Endometrial microvascular endothelial cells (primary cell): ENCODE data around the gene CAMK2N2. TPM values are rescaled to one million over a fixed set of nuclear protein-coding genes. Genes with fewer than 3 reads are reported as not detected.

Experiments used
- in situ Hi-C: cut with HindIII; loops from 2 replicates; pipeline ENCODE4 v1.10.0; 2017; ENCODE audit warnings: low sequenced_read_pairs, low pct_unique_long_range_greater_than_20kb; ENCODE audit errors: inconsistent ontology term
- total RNA-seq: library from RNA; depleted of rRNA; stranded (reverse); fragments of >200 nt; gene quantifications from one replicate; pipeline ENCODE4 v1.2.3, GENCODE V29; 2015; ENCODE audit errors: inconsistent ontology term

Gene CAMK2N2
- total RNA-seq, 1 donor from 2014 or later: not detected

DNA sequence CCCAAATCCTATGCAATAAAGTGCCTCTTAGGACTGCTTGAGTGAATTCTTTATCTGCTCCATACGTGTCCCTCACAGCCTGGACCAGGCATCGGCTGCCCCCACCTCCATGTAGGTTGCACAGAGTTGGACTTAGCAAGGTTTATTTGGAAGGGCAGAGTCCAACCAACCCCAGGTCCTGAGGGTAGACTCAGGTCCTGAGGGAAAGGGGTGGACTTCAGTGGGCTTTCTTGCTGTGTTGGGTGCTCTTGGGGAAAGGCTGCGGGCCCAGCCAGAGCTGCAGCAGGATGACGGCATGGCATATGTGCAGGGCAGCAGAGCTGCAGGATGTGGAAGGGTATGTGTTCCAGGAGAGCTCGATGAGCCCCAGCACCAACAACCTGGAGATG, 19.1 kb downstream of the CAMK2N2 start:
- in situ Hi-C loops: no loop called here

DNA sequence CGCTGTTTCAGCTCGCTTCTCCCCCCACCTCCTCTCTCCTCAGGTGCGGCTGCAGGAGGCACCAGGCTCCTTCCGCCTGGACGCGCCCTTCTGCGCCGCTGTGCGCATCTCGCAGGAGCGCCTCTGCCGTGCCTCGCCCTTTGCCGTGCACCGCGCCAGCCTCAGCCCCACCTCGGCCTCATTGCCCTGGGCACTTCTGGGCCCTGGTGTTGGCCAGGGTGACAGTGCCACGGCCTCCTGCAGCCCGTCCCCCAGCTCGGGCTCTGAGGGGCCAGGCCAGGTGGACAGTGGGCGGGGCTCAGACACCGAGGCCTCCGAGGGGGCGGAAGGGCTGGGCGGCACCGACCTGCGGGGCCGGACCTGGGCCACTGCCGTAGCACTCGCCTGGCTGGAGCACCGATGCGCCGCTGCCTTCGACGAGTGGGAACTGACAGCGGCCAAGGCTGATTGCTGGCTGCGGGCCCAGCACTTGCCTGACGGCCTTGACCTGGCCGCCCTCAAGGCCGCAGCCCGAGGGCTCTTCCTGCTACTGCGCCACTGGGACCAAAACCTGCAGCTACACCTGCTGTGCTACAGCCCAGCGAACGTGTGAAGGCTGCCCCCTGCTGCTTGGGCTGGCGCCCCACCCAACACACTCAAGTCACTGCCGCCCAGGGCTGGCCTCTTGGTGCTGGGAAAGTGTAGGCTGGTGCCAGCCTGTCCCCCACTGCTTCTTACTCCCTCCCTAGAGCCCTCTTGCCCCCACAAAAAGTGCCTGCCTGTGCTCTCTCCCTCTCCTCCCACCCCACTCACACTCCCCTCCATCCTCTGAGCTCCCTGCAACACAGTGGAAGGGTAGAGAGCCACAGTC, 19.7 kb downstream of the CAMK2N2 start:
- in situ Hi-C loops: no loop called here

DNA sequence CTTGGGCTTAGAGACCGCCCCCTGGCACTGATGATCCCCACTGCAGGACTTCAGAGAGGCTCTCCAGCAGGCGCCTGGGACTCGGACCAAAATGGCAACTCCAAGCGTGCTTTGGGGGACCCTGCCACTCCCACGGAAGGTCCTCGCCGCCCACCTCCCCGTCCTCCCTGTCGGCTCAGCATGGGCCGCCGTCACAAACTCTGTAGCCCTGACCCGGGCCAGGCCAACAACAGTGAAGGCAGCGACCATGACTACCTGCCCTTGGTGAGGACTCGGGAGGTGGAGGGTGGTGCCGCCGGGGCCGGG, 20.3 kb downstream of the CAMK2N2 start:
- in situ Hi-C loops: no loop called here

DNA sequence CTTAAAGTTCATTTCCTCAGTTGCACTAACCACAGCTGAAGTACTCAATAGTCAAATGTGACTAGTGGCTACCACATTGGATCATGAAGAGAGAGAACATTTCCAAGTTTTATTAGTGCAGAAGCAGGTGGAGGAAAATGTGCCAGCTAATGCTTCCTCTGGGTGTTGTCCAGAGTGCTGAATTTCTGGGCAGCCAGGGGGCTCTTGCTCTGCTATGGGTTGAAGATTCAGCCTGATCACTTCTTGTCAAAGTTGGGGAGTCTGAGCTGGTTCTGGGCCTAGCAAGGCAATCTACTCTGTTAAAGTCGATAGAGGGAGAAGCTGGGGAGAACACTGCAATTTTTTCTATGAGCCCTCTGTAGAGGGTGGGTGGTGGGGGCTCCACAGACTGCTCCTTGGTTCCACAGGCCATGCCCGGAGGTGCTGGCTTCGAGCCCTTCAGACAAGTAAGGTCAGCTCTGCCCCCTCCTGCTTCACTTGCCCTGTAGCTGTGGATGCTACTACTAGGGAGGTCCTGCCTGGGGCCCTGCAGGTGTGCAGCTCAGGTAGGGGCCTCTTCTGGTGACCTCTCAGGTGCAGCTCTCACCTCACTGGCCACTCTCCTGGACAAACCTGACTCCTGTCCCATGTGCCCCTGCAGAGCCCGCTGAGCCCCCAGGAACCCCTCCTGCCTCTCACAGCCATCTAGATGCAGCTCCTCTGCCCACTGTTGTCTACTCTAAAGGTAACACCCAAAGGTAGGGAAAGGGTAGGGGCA, 20.8 kb downstream of the CAMK2N2 start:
- in situ Hi-C loops: no loop called here

DNA sequence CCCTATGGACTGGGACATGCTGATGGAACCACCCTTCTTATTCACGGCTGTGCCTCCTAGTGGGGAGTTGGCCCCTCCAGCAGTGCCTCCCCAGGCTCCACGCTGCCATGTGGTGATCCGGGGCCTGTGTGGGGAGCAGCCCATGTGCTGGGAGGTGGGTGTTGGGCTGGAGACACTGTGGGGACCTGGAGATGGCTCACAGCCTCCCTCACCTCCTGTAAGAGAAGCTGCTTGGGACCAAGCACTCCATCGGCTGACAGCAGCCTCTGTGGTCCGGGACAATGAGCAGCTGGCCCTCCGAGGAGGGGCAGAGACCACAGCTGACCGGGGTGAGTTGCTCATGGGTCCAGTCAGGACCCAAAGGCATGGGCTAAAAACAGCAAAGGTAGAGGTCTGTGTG, 21.6 kb downstream of the CAMK2N2 start:
- in situ Hi-C loops: no loop called here

DNA sequence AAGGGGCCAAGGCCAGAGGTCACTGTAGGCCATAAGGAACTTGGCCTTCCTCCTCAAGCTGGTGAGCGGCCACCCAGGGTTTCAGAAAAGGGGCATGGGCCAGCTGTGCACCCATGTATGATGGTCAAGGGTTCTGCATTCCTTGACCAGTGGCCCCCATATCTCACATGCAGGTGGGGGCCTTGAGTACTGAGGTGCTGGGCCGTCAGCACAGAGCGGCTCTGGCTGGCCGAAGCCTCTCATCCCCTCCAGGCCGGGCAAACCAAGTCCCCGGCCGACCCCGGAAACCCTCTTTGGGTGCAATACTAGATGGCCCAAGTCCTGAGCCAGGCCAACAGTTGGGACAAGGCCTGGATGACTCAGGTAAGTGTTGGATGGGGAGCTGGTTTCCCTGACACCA, 22.1 kb downstream of the CAMK2N2 start:
- in situ Hi-C loops: no loop called here

DNA sequence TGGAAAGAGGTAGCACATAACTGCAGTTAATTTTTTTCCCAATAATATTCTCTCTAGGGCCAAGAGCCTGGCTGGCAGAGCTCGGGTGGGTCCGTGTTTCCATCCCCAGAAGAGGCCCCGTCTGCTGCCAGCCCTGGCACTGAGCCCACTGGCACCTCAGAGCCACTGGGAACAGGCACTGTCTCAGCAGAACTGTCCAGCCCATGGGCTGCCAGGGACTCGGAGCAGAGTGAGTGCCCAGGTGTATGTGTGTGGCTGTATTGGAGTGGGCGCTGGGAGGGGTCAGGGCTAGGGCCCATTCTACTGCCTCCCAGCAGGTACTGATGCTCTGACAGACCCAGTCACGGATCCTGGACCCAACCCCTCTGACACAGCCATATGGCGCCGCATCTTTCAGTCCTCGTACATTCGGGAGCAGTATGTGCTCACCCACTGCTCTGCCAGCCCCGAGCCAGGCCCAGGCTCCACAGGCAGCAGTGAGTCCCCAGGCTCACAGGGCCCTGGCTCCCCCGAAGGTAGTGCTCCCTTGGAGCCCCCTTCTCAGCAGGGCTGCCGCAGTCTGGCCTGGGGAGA, 23.0 kb downstream of the CAMK2N2 start:
- in situ Hi-C loops: no loop called here

DNA sequence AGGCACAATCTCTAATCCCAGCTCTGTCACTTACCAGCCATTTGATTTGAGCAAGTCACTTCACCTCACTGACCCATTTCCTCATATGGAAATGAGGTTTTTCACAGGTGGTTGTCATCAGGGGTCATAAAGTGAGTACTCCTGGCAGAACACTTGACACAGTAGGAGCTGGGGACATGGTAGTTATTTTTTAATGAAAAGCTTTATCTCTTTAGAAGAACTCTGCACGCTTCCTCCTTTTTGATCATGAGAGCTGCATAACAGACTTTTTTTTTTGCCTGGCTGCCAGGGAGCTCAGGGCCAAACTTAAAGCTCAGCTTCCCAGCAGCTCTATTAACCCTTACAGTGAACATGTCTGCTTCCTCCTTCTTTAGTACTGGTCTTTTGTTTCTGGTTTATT, 23.5 kb downstream of the CAMK2N2 start:
- in situ Hi-C loops: no loop called here

DNA sequence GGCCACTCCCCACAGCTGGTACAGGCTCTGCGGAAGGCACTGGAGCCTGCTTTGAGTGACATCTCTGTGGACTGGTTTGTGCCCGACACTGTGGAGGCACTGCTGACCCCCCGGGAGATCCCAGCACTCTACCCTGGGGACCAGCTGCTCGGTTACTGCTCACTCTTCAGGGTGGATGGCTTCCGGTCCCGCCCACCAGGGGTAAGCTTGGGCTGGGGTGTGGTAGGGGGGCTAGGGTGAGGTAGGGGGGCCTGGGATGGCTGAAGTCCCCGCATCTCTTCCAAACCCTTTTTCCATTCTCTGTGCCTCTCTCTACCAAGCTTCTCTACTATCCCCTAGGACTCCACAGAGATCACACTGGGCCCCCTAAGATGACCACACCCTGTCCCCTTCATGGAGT, 24.1 kb downstream of the CAMK2N2 start:
- in situ Hi-C loops: no loop called here

DNA sequence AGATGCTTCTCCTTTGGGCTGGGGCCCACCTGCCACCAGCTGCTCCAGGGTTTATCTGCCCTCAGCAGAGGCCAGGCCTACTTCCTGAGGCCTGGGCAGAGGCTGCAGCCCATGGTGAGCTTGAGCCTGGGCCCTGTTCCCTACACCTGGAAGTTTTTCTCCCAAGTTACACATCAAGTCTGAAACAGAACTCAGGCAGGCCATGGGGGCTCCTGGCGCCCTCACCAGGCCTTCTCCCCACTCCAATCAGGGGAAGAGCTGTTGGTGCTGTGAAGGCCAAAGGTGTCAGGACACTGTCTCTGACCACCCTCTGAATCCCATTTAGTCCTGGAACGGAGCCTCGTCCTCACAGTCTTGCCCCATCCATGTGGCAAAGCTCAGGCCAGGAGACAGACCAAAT, 24.7 kb downstream of the CAMK2N2 start:
- in situ Hi-C loops: no loop called here

DNA sequence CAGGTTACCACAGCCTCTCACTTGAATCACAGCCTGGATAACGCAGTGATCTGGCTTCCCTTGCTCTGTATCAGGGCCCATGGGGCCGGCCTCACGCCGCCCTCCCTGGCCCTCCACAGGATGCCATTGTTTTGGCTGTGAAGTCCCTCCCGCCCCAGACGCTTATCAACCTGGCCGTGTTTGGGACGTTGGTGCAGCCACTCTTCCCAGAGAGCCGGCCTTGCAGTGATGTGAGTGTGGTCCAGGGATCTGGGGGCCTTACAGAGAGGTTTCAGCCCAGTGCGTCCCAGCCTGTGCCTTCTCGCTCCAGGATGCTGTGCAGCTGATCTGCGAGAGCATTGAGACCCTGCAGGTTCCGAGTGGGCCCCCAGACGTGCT, 25.3 kb downstream of the CAMK2N2 start:
- in situ Hi-C loops: no loop called here

DNA sequence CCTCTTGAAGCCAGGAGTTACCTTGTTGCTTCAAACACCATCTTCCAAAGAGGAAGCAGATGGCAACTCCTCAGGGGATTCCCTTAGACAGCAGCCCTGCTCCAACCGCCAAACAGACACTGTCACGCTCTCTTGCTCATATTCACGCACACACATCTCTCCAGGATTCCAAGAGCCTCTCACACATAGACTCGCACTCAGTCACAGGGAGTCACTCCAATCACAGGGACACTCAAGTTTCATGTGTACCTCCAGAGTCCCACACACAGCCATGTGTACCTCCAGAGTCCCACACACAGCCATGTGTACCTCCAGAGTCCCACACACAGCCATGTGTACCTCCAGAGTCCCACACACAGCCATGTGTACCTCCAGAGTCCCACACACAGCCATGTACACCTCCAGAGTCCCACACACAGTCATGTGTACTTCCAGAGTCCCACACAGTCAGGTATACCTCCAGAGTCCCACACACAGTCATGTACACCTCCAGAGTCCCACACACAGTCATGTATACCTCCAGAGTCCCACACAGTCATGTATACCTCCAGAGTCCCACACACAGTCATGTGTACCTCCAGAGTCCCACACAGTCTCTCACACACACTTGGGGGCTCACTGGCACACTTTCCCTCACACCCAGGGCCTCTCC, 25.8 kb downstream of the CAMK2N2 start:
- in situ Hi-C loops: no loop called here

DNA sequence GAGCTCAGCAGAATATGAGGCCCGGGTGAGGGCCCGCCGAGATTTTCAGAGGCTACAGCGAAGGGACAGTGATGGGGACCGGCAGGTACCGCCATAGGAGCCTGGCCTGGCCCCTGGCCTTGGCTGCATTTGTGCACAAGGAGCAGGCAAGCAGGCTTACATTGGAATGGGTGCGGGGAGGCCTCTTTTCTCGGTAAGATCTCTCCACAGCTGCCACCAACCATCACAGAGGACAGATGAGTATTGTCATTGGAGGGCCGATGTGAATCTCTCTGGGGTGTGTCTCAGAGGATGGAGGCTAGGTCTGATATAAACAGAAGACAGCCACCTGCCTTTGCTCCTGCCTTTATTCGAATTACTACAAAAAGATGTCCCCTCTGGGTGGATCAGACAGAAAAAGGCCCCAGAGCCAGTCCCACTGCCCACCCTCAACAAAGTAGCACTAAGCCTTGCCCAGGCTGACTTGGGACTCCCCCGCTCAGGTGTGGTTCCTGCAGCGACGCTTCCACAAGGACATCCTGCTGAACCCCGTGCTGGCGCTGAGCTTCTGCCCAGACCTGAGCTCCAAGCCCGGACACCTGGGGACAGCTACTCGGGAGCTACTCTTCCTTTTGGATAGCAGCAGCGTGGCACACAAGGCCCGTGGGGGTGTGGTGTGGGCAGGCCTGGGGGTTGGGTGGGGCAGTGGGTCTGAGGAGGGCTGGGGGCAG, 26.5 kb downstream of the CAMK2N2 start:
- in situ Hi-C loops: no loop called here

DNA sequence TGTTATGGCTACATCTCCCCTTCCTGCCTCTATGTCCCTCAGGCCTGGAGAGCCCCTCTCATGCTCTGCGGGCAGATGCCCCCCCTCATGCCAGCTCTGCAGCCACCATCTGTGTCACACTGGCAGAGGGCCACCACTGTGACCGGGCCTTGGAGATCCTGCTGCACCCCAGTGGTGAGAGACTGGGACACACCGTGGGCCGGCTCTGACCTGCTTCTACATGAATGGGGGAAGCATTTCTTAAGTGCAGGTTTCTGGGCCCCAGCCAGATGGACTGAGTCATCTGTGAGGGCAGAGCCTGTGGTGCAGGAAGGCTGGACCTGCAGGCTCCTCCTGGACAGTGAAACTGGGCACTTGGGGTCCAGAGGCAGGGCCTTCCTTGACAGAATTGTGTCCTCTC, 27.1 kb downstream of the CAMK2N2 start:
- in situ Hi-C loops: no loop called here

DNA sequence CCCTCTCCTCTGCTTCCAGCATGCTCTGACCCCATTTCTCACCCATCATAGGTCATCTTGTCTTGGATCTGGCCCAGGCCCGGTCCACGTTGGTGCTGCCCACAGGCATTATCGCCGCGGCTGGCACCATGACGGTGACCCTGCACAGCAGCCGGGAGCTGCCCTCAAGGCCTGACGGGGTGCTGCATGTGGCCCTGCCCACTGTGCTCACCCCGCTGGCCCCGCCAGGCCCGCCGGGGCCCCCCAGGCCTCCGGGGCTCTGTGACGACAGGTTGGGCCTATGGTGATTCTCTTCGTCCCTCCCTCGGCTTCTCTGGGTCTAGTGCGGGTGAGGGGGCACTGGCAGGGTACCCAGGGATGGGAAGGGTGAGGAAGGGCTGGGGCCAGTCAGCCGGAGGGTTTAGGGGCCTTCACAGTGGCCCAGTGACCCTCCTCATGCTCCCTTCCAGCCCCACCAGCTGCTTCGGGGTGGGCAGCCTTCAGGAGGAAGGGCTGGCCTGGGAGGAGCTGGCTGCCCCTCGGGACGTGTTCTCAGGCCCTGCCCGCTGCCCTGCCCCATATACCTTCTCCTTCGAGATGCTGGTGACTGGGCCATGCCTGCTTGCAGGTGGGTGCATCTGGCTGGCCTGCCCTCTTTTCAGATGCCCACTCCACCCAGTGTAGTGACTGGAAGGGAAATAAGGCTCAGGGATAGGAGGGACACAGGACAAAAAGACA, 28.1 kb downstream of the CAMK2N2 start:
- in situ Hi-C loops: no loop called here

DNA sequence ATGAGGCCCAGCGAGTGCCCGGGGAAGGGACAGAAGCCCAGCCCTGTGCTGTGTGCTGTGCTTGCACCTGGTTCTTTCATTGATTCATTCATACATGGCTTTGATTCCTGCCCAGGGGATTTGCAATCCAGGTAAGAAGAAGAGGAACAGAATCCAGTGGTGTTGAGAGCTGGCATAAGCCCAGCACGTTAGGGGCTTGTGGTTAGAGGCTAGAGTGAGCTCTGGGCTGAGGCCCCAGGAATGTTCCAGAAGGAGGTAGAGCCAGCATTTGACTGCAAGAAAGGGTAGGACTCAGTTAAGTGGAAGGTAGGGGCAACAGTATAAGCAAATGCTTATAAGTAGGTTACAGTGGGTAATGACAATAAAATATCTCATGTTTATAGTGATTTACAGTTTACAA, 29.7 kb downstream of the CAMK2N2 start:
- in situ Hi-C loops: no loop called here

DNA sequence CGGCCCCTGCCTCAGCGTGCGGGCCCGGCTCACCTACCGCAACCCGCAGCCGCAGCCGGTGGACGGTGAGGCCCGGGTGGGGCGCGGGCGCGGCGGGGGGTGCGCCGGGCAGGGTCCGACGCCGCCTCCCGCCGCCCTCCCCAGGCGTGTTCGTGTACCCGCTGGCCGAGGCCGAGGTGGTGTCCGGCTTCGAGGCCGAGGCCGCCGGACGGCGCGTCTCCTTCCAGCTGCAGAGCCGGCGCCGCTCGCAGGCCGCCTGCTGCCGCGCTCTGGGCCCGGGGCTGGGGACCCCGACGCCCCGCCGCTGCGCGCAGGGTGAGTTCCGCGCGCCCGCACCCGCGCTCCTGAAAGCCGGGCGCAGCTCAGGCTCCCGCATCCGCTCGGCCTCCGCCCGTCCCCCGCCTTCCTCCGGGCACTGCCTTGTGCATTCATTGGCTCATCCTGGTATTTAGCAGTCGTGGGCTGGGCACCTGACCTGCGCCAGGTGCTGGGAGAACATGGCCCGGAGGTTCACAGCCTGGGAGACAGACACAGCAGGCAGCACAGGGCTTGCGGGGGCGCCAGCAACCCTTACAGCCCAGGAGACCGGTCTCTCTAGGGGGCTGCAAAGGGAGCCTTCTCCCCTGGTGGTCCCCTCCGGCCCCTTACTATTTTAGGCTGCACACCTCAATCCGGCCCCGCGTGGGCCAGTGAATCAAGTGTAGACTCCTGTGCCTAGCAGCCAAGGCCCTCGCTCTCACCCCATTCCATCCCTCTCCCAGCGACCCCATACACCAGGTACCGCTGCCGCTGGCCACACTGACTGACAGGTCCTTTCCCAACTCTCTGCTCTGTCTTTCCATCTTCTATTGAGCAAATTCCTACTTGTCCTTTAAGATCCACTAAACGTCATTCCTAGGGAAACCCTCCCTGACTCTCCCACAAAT, 30.5 kb downstream of the CAMK2N2 start:
- in situ Hi-C loops: no loop called here
